ENCODE results near the gene R3HDML. TPM values are rescaled to one million over a fixed set of nuclear protein-coding genes. Genes with fewer than 3 reads are reported as not detected.

The R3HDML gene
- total and polyA plus RNA-seq, 2 of the 13 experiments (the other 11 are each of a cell fraction or from before 2014, with no cell fraction given), result not detected

GRCh38 chr20:44388466-44389023 lies 51.7 kb downstream of the R3HDML start (continued):
- no peak for TF ChIP-seq NR2F6 (IDR thresholded peaks at IDR 0.05)
- TF ChIP-seq NR2F6 (CRISPR knock-in tag; IDR thresholded peaks at IDR 0.05), result no peak
- TF ChIP-seq ZNF75D (CRISPR knock-in tag; IDR thresholded peaks at IDR 0.05; ENCODE audit: borderline replicate concordance), result no peak
- TF ChIP-seq MXD4 (CRISPR knock-in tag; IDR thresholded peaks at IDR 0.05), result no peak
- TF ChIP-seq ZNF512 (CRISPR knock-in tag; IDR thresholded peaks at IDR 0.05), result no peak
- no peak for TF ChIP-seq FOXA1 (IDR thresholded peaks at IDR 0.05)
- no peak for TF ChIP-seq FOXA1 (CRISPR knock-in tag; IDR thresholded peaks at IDR 0.05)
- TF ChIP-seq ZNF20 (CRISPR knock-in tag; IDR thresholded peaks at IDR 0.05), result no peak
- no peak for TF ChIP-seq SRSF1 (optimal IDR thresholded peaks at IDR 0.05; ENCODE audit: low read depth, low read length)
- no peak for TF ChIP-seq ZNF24 (IDR thresholded peaks at IDR 0.05)
- no peak for TF ChIP-seq ZKSCAN5 (CRISPR knock-in tag; IDR thresholded peaks at IDR 0.05)
- TF ChIP-seq POLR2G (IDR thresholded peaks at IDR 0.05; ENCODE audit: low read depth, low read length), result no peak
- no peak for TF ChIP-seq NFATC3 (CRISPR knock-in tag; IDR thresholded peaks at IDR 0.05)
- no peak for TF ChIP-seq ZNF691 (CRISPR knock-in tag; IDR thresholded peaks at IDR 0.05; ENCODE audit: borderline replicate concordance, low read depth)
- no peak for TF ChIP-seq NFE2L2 (IDR thresholded peaks at IDR 0.05; ENCODE audit: low read length)
- no peak for TF ChIP-seq ZNF326 (CRISPR knock-in tag; IDR thresholded peaks at IDR 0.05; ENCODE audit: borderline replicate concordance)
- TF ChIP-seq ZNF12 (CRISPR knock-in tag; IDR thresholded peaks at IDR 0.05), result no peak
- peak; percentile 44; the same call in 1 of the 2 replicates for TF ChIP-seq HDAC2 (CRISPR knock-in tag; IDR thresholded peaks at IDR 0.05)
- no peak for TF ChIP-seq ZNF772 (CRISPR knock-in tag; IDR thresholded peaks at IDR 0.05)
- TF ChIP-seq HNF1B (CRISPR knock-in tag; IDR thresholded peaks at IDR 0.05), result 0 out of 2 replicates have a peak, but pooled peaks have one; percentile 30
- TF ChIP-seq BRD4 (CRISPR knock-in tag; IDR thresholded peaks at IDR 0.05), result no peak
- TF ChIP-seq AGO1 (IDR thresholded peaks at IDR 0.05; ENCODE audit: low read depth, low read length, poor library complexity, severe bottlenecking), result peak; percentile 66
- no peak for TF ChIP-seq ZNF143 (CRISPR knock-in tag; IDR thresholded peaks at IDR 0.05)
- no peak for TF ChIP-seq HOXD1 (CRISPR knock-in tag; IDR thresholded peaks at IDR 0.05)
- no peak for TF ChIP-seq POGK (CRISPR knock-in tag; conservative IDR thresholded peaks at IDR 0.05)
- no peak for TF ChIP-seq U2AF1 (optimal IDR thresholded peaks at IDR 0.05; ENCODE audit: low read depth, low read length)
- no peak for TF ChIP-seq ZNF619 (CRISPR knock-in tag; IDR thresholded peaks at IDR 0.05)
- peak; percentile 21; the same call in 1 of the 2 replicates for TF ChIP-seq ZNF501 (CRISPR knock-in tag; IDR thresholded peaks at IDR 0.05)
- TF ChIP-seq ZKSCAN8 (CRISPR knock-in tag; IDR thresholded peaks at IDR 0.05; ENCODE audit: borderline replicate concordance), result no peak

Measured in HepG2 (cell line).